ENCODE measurements around the gene CTSW.

GRCh38 chr11:65851083-65851579, 28.5 kb upstream of the CTSW start:
- TF ChIP-seq POLR2A (IDR thresholded peaks at IDR 0.05) (no peak), CTCF (IDR thresholded peaks at IDR 0.05) (peak in 3 of 6 experiments; percentile 10 to 21 (median 15))

All from thyroid gland (tissue), 4 donors.